Raji (cell line): ENCODE data around the gene ADGRG1.

Experiments
- POLR2A ChIP-seq: IDR thresholded peaks from 2 replicates; pipeline ENCODE4 v1.6.1; 2011; ENCODE audit warnings: low read depth, low read length, control low read depth; ENCODE audit not compliant: insufficient read depth

Gene ADGRG1

GRCh38 chr16:57633383-57634064 lies 5.1 kb downstream of the ADGRG1 start:
- no peak for TF ChIP-seq POLR2A

GRCh38 chr16:57634171-57634570 lies 5.7 kb downstream of the ADGRG1 start:
- TF ChIP-seq POLR2A: no peak

GRCh38 chr16:57635266-57636097 lies 7.1 kb downstream of the ADGRG1 start:
- TF ChIP-seq POLR2A: no peak

GRCh38 chr16:57636184-57636583 lies 7.8 kb downstream of the ADGRG1 start:
- TF ChIP-seq POLR2A: no peak

GRCh38 chr16:57637020-57637419 lies 8.6 kb downstream of the ADGRG1 start:
- no peak for TF ChIP-seq POLR2A

GRCh38 chr16:57637424-57637823 lies 9.0 kb downstream of the ADGRG1 start:
- TF ChIP-seq POLR2A: no peak

- no peak for TF ChIP-seq POLR2A
Observed at GRCh38 chr16:57637965-57638364, 9.5 kb downstream of the ADGRG1 start.

- TF ChIP-seq POLR2A: no peak
Observed at GRCh38 chr16:57638381-57638780, 10.0 kb downstream of the ADGRG1 start.

- no peak for TF ChIP-seq POLR2A
Observed at GRCh38 chr16:57639172-57639887, 10.9 kb downstream of the ADGRG1 start.

GRCh38 chr16:57640185-57640584 lies 11.8 kb downstream of the ADGRG1 start:
- no peak for TF ChIP-seq POLR2A

GRCh38 chr16:57640612-57641011 lies 12.2 kb downstream of the ADGRG1 start:
- no peak for TF ChIP-seq POLR2A

- TF ChIP-seq POLR2A: no peak
Observed at GRCh38 chr16:57642160-57643135, 14.0 kb downstream of the ADGRG1 start.

GRCh38 chr16:57643147-57643874 lies 14.9 kb downstream of the ADGRG1 start:
- TF ChIP-seq POLR2A: no peak

- TF ChIP-seq POLR2A: no peak
Observed at GRCh38 chr16:57643910-57644309, 15.5 kb downstream of the ADGRG1 start.
